OCI-LY7 (cell line): ENCODE data around the gene NPDC1.

ENCODE experiments used
- EZH2phosphoT487 ChIP-seq: fragments of 200-600 bp; sonication (generic); IDR thresholded peaks from 2 replicates; pipeline ENCODE4 v1.6.1; 2018; ENCODE audit warnings: low read depth, borderline replicate concordance, mild to moderate bottlenecking, mixed run types, antibody characterized with exemption, low read length, moderate library complexity, mixed read lengths
- TF ChIP-seq, protein P1 (sequence below): fragments of 200-600 bp; sonication (generic); conservative IDR thresholded peaks from 2 replicates; pipeline ENCODE4 v1.5.1; 2014; ENCODE audit warnings: mild to moderate bottlenecking, antibody characterized with exemption, low read length, moderate library complexity, mixed read lengths

DNA sequence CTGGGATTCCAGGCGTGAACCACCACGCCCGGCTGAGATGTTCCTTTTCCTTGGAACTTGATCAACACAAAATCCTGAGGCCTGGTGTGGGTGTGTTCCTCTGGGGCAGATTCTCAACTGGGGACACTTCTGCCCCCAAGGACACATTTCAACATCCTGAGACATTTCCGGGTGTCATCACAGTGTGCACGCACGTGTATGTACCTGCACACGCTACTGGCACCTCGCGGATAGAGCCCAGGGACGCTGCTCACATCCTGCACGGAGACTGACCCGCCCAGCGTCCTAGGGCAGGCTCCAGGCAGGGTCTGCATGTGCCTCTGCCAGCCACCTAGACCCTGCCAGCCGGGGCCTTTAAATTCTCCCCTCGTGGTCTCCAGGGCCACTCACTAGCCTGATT is 16.4 kb upstream of the NPDC1 start:
- TF ChIP-seq, protein P1, sequence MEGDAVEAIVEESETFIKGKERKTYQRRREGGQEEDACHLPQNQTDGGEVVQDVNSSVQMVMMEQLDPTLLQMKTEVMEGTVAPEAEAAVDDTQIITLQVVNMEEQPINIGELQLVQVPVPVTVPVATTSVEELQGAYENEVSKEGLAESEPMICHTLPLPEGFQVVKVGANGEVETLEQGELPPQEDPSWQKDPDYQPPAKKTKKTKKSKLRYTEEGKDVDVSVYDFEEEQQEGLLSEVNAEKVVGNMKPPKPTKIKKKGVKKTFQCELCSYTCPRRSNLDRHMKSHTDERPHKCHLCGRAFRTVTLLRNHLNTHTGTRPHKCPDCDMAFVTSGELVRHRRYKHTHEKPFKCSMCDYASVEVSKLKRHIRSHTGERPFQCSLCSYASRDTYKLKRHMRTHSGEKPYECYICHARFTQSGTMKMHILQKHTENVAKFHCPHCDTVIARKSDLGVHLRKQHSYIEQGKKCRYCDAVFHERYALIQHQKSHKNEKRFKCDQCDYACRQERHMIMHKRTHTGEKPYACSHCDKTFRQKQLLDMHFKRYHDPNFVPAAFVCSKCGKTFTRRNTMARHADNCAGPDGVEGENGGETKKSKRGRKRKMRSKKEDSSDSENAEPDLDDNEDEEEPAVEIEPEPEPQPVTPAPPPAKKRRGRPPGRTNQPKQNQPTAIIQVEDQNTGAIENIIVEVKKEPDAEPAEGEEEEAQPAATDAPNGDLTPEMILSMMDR = no peak
- TF ChIP-seq EZH2phosphoT487 = no peak
